HCT116 (cell line): ENCODE results near the gene CALCOCO2. TPM values are rescaled to one million over a fixed set of nuclear protein-coding genes. Genes with fewer than 3 reads are reported as not detected.

Experiments
- ATAC-seq: fragments of 200-7000 bp; cut with Tn5 transposase; 2 replicates; pipeline ENCODE4 v1.9.1; 2020; ENCODE audit warnings: mild to moderate bottlenecking, moderate library complexity
- BruUV-seq: library from RNA; stranded (reverse); fragments of 400-500 nt; replicated peaks from 2 replicates; lab custom pipeline; 2021; lab: Mats Ljungman, UMichigan
- CTCF ChIA-PET: fragments of 300-600 bp; sonication (Branson Sonifier 250); formaldehyde crosslinking; loops from one replicate; lab custom pipeline; 2021; ENCODE audit warnings: antibody characterized with exemption; lab: Charles Lee
- POLR2A ChIA-PET: fragments of 300-600, 350-600 bp; sonication (Branson Sonifier 250); formaldehyde crosslinking; loops from one replicate; lab custom pipeline; 2021; ENCODE audit warnings: antibody characterized with exemption; lab: Charles Lee
- RAD21 ChIA-PET, 2 experiments: fragments of 300-600 bp; sonication (Branson Sonifier 250); formaldehyde crosslinking; loops; one replicate each; lab custom pipeline; 2023; ENCODE audit warnings: low total read pairs in 2 of 2; ENCODE audit not compliant: uncharacterized antibody in 2 of 2, unreplicated experiment in 2 of 2, low non-redundant PET in 1 of 2; lab: Charles Lee
- DNase-seq: peaks from one replicate; pipeline ENCODE4 v3.0.0-alpha.2; 2010; ENCODE audit warnings: low read depth, low spot score
- H2AFZ ChIP-seq: fragments of 200-600 bp; shearing (Covaris generic), sonication (generic); 2 replicates; pipeline ENCODE4 v1.6.1; 2017; ENCODE audit warnings: low read depth, mixed run types, mixed read lengths, antibody characterized with exemption, low read length; ENCODE audit not compliant: poor library complexity, severe bottlenecking
- H3K27ac ChIP-seq: 2 replicates; pipeline ENCODE4 v1.5.1; 2012; ENCODE audit warnings: low read depth, low read length
- H3K27me3 ChIP-seq: fragments of 200-600 bp; sonication (generic); 2 replicates; pipeline ENCODE4 v1.6.1; 2016; ENCODE audit warnings: mixed run types, low read length, mixed read lengths; ENCODE audit not compliant: insufficient read depth
- H3K36me3 ChIP-seq, 2 experiments: fragments of 200-500 bp in 1 of 2; fragments of 200-600 bp in 1 of 2; sonication (Bioruptor generic) in 1 of 2; sonication (generic) in 1 of 2; 2 replicates each; pipeline versions ENCODE4 v1.5.1 to v1.6.1; 2014 to 2016; ENCODE audit warnings: low read length in 2 of 2, inconsistent platforms in 1 of 2, mixed read lengths in 1 of 2, mixed run types in 1 of 2; ENCODE audit not compliant: insufficient read depth in 2 of 2, control insufficient read depth in 1 of 2
- H3K4me1 ChIP-seq, 2 experiments: fragments of 200-600 bp in 1 of 2; sonication (generic) in 1 of 2; 2 replicates each; pipeline versions ENCODE4 v1.5.1 to v1.6.1; 2012 to 2017; ENCODE audit warnings: low read length in 2 of 2, inconsistent platforms in 1 of 2, mild to moderate bottlenecking in 1 of 2, mixed read lengths in 1 of 2, mixed run types in 1 of 2, moderate library complexity in 1 of 2; ENCODE audit not compliant: insufficient read depth in 2 of 2, control insufficient read depth in 1 of 2
- H3K4me2 ChIP-seq: fragments of 200-600 bp; sonication (generic); 2 replicates; pipeline ENCODE4 v1.6.1; 2017; ENCODE audit warnings: mixed run types, low read length, mixed read lengths
- H3K4me3 ChIP-seq, 2 experiments: fragments of 200-600 bp in 1 of 2; sonication (generic) in 1 of 2; replicated peaks in 1 of 2; 2 replicates each; pipeline ENCODE4 v1.5.1; 2011 to 2016; ENCODE audit warnings: low read length in 2 of 2, control low read depth in 1 of 2, low read depth in 1 of 2, mild to moderate bottlenecking in 1 of 2, mixed read lengths in 1 of 2, mixed run types in 1 of 2
- H3K79me2 ChIP-seq: fragments of 200-600 bp; sonication (generic); 2 replicates; pipeline ENCODE4 v1.6.1; 2017; ENCODE audit warnings: mild to moderate bottlenecking, mixed run types, low read length, moderate library complexity, mixed read lengths; ENCODE audit not compliant: insufficient read depth
- H3K9ac ChIP-seq: fragments of 200-600 bp; sonication (generic); 2 replicates; pipeline ENCODE4 v1.6.1; 2016; ENCODE audit warnings: low read length, mixed read lengths
- H3K9me2 ChIP-seq: fragments of 200-600 bp; sonication (generic), shearing (Covaris generic); 2 replicates; pipeline ENCODE4 v1.6.1; 2017; ENCODE audit warnings: mixed run types, mild to moderate bottlenecking, moderate library complexity; ENCODE audit not compliant: insufficient read depth
- H3K9me3 ChIP-seq, 2 experiments: fragments of 200-500 bp in 1 of 2; fragments of 200-600 bp in 1 of 2; sonication (Bioruptor generic) in 1 of 2; sonication (generic) in 1 of 2; 2 replicates each; pipeline ENCODE4 v1.6.1; 2014 to 2017; ENCODE audit warnings: low read length in 2 of 2, mixed read lengths in 2 of 2, inconsistent platforms in 1 of 2, low read depth in 1 of 2, mild to moderate bottlenecking in 1 of 2, mixed run types in 1 of 2, moderate library complexity in 1 of 2; ENCODE audit not compliant: control insufficient read depth in 1 of 2, insufficient read depth in 1 of 2
- H4K20me1 ChIP-seq: fragments of 200-600 bp; sonication (generic), shearing (Covaris generic); 2 replicates; pipeline ENCODE4 v1.6.1; 2017; ENCODE audit warnings: mixed run types, mild to moderate bottlenecking, moderate library complexity; ENCODE audit not compliant: insufficient read depth
- ATF3 ChIP-seq: IDR thresholded peaks from 2 replicates; pipeline ENCODE4 v1.6.1; 2012
- CBX3 ChIP-seq: IDR thresholded peaks from 2 replicates; pipeline ENCODE4 v1.6.1; 2012; ENCODE audit warnings: low read depth
- CEBPB ChIP-seq: IDR thresholded peaks from 2 replicates; pipeline ENCODE4 v1.6.1; 2012; ENCODE audit warnings: low read depth
- CTCF ChIP-seq, 3 experiments: fragments of 200-600 bp in 1 of 3; sonication (generic) in 1 of 3; IDR thresholded peaks in 2 of 3; conservative IDR thresholded peaks in 1 of 3; 2 replicates each; pipeline ENCODE4 v1.5.1; 2012 to 2017; ENCODE audit warnings: low read depth in 2 of 3, low read length in 2 of 3, antibody characterized with exemption in 1 of 3, borderline replicate concordance in 1 of 3, control low read depth in 1 of 3, mild to moderate bottlenecking in 1 of 3, mixed read lengths in 1 of 3, mixed run types in 1 of 3, moderate library complexity in 1 of 3; ENCODE audit not compliant: insufficient read depth in 1 of 3
- EGR1 ChIP-seq: IDR thresholded peaks from 2 replicates; pipeline ENCODE4 v1.6.1; 2012; ENCODE audit warnings: low read depth
- EZH2phosphoT487 ChIP-seq: fragments of 200-600 bp; IDR thresholded peaks from 2 replicates; pipeline ENCODE4 v1.6.1; 2018; ENCODE audit warnings: antibody characterized with exemption, borderline replicate concordance
- FOSL1 ChIP-seq: IDR thresholded peaks from 2 replicates; pipeline ENCODE4 v1.6.1; 2012; ENCODE audit warnings: low read depth
- MAX ChIP-seq: IDR thresholded peaks from 2 replicates; pipeline ENCODE4 v1.6.1; 2012
- POLR2A ChIP-seq: IDR thresholded peaks from 2 replicates; pipeline ENCODE4 v1.7.0; 2011; ENCODE audit warnings: borderline replicate concordance; ENCODE audit not compliant: insufficient read depth, insufficient read length; ENCODE audit errors: extremely low read depth
- POLR2AphosphoS5 ChIP-seq: IDR thresholded peaks from 2 replicates; pipeline ENCODE4 v1.6.1; 2011; ENCODE audit warnings: mild to moderate bottlenecking, low read depth, low read length, moderate library complexity
- SIN3A ChIP-seq: IDR thresholded peaks from 2 replicates; pipeline ENCODE4 v1.6.1; 2012; ENCODE audit warnings: low read depth
- SP1 ChIP-seq: IDR thresholded peaks from 2 replicates; pipeline ENCODE4 v1.6.1; 2012; ENCODE audit warnings: low read depth
- YY1 ChIP-seq: IDR thresholded peaks from 2 replicates; pipeline ENCODE4 v1.6.1; 2011; ENCODE audit warnings: low read length, low read depth, moderate library complexity, mild to moderate bottlenecking; ENCODE audit not compliant: insufficient replicate concordance; ENCODE audit errors: extremely low read depth
- ZBTB33 ChIP-seq: IDR thresholded peaks from 2 replicates; pipeline ENCODE4 v1.6.1; 2011; ENCODE audit warnings: mild to moderate bottlenecking, low read length, moderate library complexity; ENCODE audit not compliant: insufficient replicate concordance; ENCODE audit errors: extremely low read depth
- ZFX ChIP-seq: fragments of 450-650 bp; IDR thresholded peaks from 2 replicates; pipeline ENCODE4 v1.6.1; 2017
- ZNF274 ChIP-seq: fragments of 200-500 bp; sonication (Bioruptor generic); IDR thresholded peaks from 2 replicates; pipeline ENCODE4 v1.6.1; 2014; ENCODE audit warnings: mild to moderate bottlenecking, low read depth, low read length, inconsistent platforms
- intact Hi-C: fragments of 100-400 bp; cut with micrococcal nuclease; formaldehyde crosslinking; loops from 2 replicates; pipeline ENCODE4 v1.10.0; 2022
- total RNA-seq: library from RNA; stranded (reverse); gene quantifications from one replicate; pipeline ENCODE4 v1.2.1, GENCODE V29; 2021; ENCODE audit not compliant: unreplicated experiment

The CALCOCO2 gene
- total RNA-seq, 1 experiment from 2014 or later, result 151 TPM

- TF ChIP-seq ZBTB33, result no peak
- TF ChIP-seq ZNF274, result no peak
Measured at GRCh38 chr17:48831549-48831883, 681 bp downstream of the CALCOCO2 start (continued).

- TF ChIP-seq YY1 (no peak), CBX3 (no peak), ZFX (no peak), EGR1 (no peak), ATF3 (no peak), EZH2phosphoT487 (no peak), MAX (no peak), CEBPB (no peak), POLR2AphosphoS5 (no peak), ZBTB33 (no peak), FOSL1 (no peak), SP1 (no peak), POLR2A (no peak), SIN3A (no peak), CTCF (IDR thresholded peaks at IDR 0.05 in 2 of 3, conservative IDR thresholded peaks at IDR 0.05 in 1 of 3; ENCODE audit: borderline replicate concordance in 1 of 3, insufficient read depth in 1 of 3, low read depth in 2 of 3, low read length in 2 of 3) (no peak)
- RAD21 ChIA-PET, result interaction anchor here in 1 of 2 experiments (0.7 kb wide), 1 partner anchor 156 kb away, joined by 3 read pairs; no protein-coding TSS in a partner anchor
- peaks cover 38% of the 10 kb centered on the region; the same call in 1 of the 2 replicates for H3K79me2 ChIP-seq
Measured at GRCh38 chr17:48834973-48835372, 4.1 kb downstream of the CALCOCO2 start.

More at GRCh38 chr17:48834973-48835372, 4.1 kb downstream of the CALCOCO2 start:
- no peak for DNase-seq
- intact Hi-C loops, result no loop called here
- Histone ChIP-seq H3K27ac (no peak overlapping the region), H3K4me2 (no peak overlapping the region), H3K9me2 (no peaks in the 10 kb centered on the region), H2AFZ (no peak overlapping the region), H3K36me3 (no peaks in the 10 kb centered on the region), H3K27me3 (no peaks in the 10 kb centered on the region), H4K20me1 (no peaks in the 10 kb centered on the region), H3K9ac (no peak overlapping the region), H3K4me1 (peaks cover 5 to 13% of the 10 kb centered on the region in 2 experiments; a peak in 2 of 4 replicates), H3K9me3 (no peaks in the 10 kb centered on the region), H3K4me3 (no peak overlapping the region)
- no peak for ATAC-seq
- ChIA-PET POLR2A (no interaction called here), CTCF (interaction anchor here (1.1 to 1.5 kb wide), 2 partner anchors 50 to 111 kb away, joined by 4 read pairs; no protein-coding TSS in a partner anchor)
- BruUV-seq, result no TSS peak
